ENCODE measurements around the gene IL17REL.
A peak's percentile ranks its signal among the peaks of the same experiment; 100 is the strongest.

IL17REL gene

DNA sequence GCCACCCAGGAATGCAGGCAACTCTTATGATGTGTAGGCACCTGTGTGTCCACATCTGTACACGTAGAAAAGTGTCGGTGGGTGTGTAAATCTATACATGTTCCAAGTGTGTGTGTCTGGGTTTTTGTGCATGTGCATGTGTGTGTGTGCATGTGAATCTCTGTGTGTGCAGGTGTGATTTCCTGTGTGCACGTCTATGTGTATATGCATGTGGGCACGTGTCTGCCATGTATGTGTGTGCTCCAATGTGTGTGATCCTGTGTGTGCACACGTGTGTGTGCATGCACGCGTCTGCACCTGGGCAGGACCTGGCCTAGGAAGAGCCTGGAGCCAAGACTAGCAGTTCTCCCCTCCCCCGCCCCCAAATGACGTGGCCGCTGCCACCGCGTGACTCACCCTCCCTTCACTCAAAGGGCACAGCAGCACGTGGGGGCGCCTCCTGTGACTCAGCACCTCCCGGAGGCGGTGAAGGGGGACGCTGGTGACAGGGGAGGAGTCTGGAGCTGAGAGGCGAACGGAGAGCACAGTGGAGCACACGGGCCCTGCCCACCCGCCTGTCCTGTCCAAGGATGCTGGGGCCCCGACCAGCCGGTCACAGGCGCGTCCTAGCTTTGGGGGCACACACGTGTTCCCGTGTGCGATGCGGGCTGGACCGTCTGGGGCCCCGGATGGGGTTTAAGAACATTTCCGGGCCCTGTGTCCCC lies 41.9 kb downstream of the IL17REL start:
- Histone ChIP-seq H3K9me3 (ENCODE audit: control insufficient read depth, insufficient read depth, low read length) (no peaks in the 10 kb centered on the region), H3K27me3 (ENCODE audit: control insufficient read depth, insufficient read depth, low read length) (peaks cover 11% of the 10 kb centered on the region), H3K36me3 (ENCODE audit: control insufficient read depth, insufficient read depth, low read length) (peaks cover 2% of the 10 kb centered on the region), H3K4me3 (ENCODE audit: low read depth, low read length) (peak overlapping the region; percentile 39), H3K9ac (ENCODE audit: low read depth, low read length) (no peak overlapping the region), H3K4me1 (ENCODE audit: control insufficient read depth, insufficient read depth, low read length) (peaks cover 4% of the 10 kb centered on the region)

DNA sequence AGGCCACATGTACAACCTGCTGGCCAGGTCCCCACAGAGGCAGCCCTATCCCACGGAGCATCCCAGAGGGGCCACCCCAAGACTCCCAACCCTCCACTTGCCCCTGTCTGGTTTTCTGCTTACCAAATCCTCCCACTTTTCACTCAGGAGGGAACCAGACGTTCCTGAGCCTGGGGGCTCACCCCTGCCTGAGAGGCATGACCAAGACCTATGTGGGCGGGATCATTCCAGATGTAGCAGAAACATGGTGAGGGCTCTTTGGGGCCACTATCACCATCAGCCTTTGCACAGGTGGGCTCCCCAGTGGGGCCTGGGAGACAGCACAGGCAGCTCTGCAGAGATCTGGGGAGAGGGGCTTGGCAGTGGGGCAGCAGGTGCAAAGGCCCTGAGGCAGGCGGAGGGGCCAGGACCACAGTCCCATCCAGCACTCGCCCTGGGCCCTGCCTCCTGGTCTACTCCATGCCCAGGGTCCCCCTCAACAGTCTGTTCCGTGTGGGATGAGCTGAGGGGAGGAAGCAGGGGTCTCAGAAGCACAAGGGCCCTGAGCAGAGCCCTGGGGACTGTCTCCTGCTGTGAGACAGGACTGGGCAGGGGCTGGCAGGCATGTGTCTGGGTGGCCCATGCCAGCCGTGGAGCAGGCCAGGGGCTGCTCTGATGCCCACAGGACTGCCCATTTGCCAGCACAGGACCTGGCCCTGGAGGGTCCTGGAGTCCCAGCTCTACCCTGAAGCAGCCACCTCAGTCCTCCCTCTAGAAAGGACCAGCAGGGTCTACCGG lies 42.6 kb downstream of the IL17REL start:
- Histone ChIP-seq H3K36me3 (ENCODE audit: control insufficient read depth, insufficient read depth, low read length) (peaks cover 3% of the 10 kb centered on the region), H3K4me1 (ENCODE audit: control insufficient read depth, insufficient read depth, low read length) (peaks cover 4% of the 10 kb centered on the region), H3K9ac (ENCODE audit: low read depth, low read length) (no peak overlapping the region), H3K27me3 (ENCODE audit: control insufficient read depth, insufficient read depth, low read length) (peaks cover 11% of the 10 kb centered on the region), H3K9me3 (ENCODE audit: control insufficient read depth, insufficient read depth, low read length) (no peaks in the 10 kb centered on the region), H3K4me3 (ENCODE audit: low read depth, low read length) (no peak overlapping the region)

DNA sequence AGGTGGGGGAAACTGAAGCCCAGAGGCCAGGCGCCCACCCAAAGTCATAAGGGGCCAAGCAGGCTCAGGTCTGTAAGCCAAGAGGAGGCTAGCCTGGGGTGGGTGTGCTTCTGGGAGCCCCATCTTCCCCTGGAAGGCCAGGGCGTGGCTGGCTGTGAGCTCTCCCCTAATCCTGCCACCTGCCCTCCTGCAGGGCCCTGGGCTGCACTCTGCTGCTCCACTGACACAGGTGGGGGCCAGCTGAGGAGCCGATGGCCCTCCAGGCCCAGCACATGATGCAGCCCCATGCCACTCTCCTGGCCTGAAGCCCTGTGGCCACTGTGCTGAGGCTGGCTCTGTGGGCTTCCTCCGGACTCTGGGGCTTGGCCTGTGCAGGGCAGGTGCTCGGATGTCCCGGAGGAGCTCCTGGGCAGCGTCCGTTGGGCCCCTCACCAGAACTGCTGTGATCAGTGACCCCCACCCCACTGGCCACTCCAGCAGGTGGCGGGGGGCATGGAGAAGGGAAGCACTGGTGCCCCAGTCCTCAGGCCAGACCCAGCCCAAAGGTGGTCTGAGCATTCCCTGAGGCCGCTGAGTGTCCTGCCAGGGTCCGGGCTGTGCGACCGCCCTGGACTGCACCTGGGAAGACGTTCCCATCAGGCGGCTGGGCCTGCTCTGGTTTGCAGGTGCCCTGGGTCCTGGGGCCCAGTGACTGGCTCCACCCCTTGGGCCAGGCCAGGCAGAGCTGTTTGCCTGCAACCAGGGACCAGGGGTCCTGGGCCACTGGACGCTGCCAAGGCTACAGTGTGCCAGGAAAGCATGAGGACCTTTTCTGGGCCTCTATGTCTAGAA lies 43.5 kb downstream of the IL17REL start:
- Histone ChIP-seq H3K9ac (ENCODE audit: low read depth, low read length) (no peak overlapping the region), H3K9me3 (ENCODE audit: control insufficient read depth, insufficient read depth, low read length) (no peaks in the 10 kb centered on the region), H3K36me3 (ENCODE audit: control insufficient read depth, insufficient read depth, low read length) (peaks cover 7% of the 10 kb centered on the region), H3K4me3 (ENCODE audit: low read depth, low read length) (no peak overlapping the region), H3K4me1 (ENCODE audit: control insufficient read depth, insufficient read depth, low read length) (peaks cover 4% of the 10 kb centered on the region), H3K27me3 (ENCODE audit: control insufficient read depth, insufficient read depth, low read length) (peaks cover 11% of the 10 kb centered on the region)

DNA sequence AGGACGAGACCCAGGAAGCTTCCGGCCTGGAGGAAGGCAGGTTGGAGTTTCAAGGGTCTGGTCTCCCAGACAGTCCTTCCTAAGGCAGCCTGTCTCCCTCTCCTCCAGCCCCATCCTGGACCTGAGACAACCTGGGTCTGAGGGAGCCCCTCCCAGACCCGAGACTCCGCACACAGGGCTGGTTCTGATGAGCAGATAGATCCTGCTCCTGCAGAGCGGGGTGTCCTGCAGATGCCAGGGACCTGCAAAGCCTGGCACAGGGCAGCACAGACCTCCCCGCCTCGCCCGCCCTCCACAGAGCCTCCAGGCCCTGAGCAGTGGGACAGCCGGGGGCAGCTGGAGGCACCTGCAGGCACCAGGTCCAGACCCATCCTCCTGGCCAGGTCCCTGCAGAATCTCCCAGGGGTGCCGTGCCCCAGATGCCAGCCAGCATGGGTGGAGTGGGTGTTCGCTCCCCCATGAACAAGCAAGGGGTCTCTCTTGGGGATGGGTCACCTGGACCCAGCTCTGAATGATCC lies 44.2 kb downstream of the IL17REL start:
- H3K4me3 ChIP-seq (ENCODE audit: low read depth, low read length), result no peak overlapping the region
- no peak overlapping the region for H3K9ac ChIP-seq (ENCODE audit: low read depth, low read length)
- no peaks in the 10 kb centered on the region for H3K9me3 ChIP-seq (ENCODE audit: control insufficient read depth, insufficient read depth, low read length)
- H3K4me1 ChIP-seq (ENCODE audit: control insufficient read depth, insufficient read depth, low read length), result peaks cover 4% of the 10 kb centered on the region
- H3K27me3 ChIP-seq (ENCODE audit: control insufficient read depth, insufficient read depth, low read length), result peaks cover 11% of the 10 kb centered on the region
- H3K36me3 ChIP-seq (ENCODE audit: control insufficient read depth, insufficient read depth, low read length), result peaks cover 12% of the 10 kb centered on the region

DNA sequence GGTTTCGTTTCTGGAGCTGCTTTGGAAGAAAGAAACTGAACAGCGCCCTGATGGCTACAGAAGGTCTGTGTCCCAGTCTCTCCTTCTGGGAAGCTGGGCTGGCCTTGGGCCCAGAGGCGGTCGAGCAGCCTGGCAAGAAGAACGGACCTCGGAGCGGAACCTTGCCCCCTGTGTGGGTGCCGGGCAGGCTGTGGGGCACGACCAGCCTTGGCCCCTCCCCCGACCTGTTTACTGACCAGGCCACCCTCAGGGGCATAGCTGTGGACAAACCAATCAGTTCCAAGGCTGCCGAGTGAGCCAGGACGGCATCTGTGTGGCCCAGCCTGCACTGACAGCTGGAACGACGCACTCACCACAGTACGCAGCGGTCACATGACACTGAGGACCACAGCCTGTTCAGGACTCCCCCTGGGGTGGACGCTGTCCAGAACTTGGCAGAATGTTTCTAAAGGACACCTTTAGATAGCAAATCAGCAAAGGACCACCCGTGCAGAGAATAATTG lies 44.8 kb downstream of the IL17REL start:
- H3K36me3 ChIP-seq (ENCODE audit: control insufficient read depth, insufficient read depth, low read length), result peaks cover 18% of the 10 kb centered on the region
- no peaks in the 10 kb centered on the region for H3K9me3 ChIP-seq (ENCODE audit: control insufficient read depth, insufficient read depth, low read length)
- H3K4me3 ChIP-seq (ENCODE audit: low read depth, low read length), result no peak overlapping the region
- peaks cover 4% of the 10 kb centered on the region for H3K4me1 ChIP-seq (ENCODE audit: control insufficient read depth, insufficient read depth, low read length)
- H3K27me3 ChIP-seq (ENCODE audit: control insufficient read depth, insufficient read depth, low read length), result peaks cover 5% of the 10 kb centered on the region
- no peak overlapping the region for H3K9ac ChIP-seq (ENCODE audit: low read depth, low read length)

DNA sequence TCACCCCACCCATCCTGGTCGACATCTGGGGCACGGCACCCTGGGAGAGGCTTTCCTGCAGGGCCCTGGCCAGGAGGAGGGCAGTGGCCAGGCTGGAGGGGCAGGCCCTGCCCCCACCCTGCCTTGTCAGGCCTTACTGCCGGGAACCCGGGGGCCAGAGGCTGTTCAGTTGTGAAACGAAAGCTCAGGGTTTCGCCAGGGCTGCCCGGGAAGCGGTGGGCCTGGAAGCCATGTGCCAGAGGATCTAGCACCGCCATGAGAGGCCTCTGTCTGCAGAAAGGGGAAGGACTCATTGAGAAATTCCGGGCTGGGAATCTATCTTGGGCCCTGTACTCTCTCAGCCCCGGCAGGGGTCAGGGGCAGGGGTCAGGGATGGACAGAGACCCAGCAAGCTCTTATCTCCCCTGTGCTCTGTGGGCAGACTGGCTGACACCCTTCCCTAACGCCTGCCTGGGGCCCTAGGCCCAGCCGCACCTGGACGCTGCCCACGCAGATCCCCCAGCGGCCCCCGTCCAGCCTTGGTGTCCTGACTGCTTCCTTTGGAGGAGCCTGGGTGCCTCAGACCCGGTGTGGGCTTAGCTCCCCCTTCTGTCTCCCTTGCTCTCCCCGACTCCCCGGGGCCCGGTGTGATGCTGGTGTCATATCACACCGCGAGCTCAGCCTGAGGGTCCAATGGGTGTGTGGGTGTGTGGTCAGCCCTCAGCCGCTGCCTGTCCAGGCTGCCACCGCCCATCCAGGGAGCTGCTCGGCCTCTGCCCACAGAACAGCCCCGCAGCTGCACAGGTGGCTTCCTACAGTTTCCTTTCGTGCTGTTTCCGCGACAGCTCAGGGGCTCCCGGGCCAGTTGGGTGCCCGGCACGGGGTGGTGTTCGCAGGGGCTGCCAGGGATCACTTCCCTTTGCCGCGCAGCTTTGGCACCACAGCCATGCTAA lies 45.5 kb downstream of the IL17REL start:
- Histone ChIP-seq H3K9ac (ENCODE audit: low read depth, low read length) (no peak overlapping the region), H3K36me3 (ENCODE audit: control insufficient read depth, insufficient read depth, low read length) (peaks cover 22% of the 10 kb centered on the region), H3K4me3 (ENCODE audit: low read depth, low read length) (no peak overlapping the region), H3K27me3 (ENCODE audit: control insufficient read depth, insufficient read depth, low read length) (peaks cover 3% of the 10 kb centered on the region), H3K4me1 (ENCODE audit: control insufficient read depth, insufficient read depth, low read length) (peaks cover 4% of the 10 kb centered on the region), H3K9me3 (ENCODE audit: control insufficient read depth, insufficient read depth, low read length) (no peaks in the 10 kb centered on the region)

DNA sequence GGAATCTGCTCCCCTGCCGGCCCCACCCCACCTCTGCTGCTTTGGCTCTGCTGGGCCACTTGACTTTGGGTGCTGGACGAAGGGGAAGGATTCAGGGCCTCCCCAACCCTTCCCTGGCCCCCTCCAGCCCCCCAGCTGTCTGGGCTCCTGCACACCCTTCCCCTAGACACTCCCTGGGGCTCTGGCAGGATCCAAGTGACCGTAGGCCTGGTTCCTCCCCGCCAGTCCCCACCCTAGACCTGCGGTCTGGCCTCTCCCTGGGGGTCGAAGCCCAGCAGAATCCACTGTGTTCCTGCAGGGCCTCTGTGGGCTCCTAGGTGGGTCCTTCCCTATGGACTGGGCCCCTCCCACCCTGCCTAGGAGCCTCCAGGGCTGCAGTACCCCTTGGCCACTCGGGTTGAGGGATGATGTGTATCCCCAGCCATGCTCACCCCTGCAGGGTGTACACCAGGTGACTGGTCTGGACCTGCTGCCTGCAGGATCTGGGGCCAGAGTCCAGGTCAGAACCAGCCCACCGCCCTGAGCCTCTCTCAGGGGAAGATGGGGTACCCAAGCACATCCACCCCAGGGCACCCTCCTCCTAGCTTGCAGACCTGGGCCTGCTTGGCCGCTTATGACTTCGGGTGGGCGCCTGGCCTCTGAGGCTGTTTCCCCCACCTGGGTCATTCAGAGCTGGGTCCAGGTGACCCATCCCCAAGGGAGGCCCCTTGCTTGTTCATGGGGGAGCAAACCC lies 46.4 kb downstream of the IL17REL start:
- no peak overlapping the region for H3K9ac ChIP-seq (ENCODE audit: low read depth, low read length)
- no peak overlapping the region for H3K4me3 ChIP-seq (ENCODE audit: low read depth, low read length)
- H3K27me3 ChIP-seq (ENCODE audit: control insufficient read depth, insufficient read depth, low read length), result no peaks in the 10 kb centered on the region
- H3K9me3 ChIP-seq (ENCODE audit: control insufficient read depth, insufficient read depth, low read length), result no peaks in the 10 kb centered on the region
- peaks cover 26% of the 10 kb centered on the region for H3K36me3 ChIP-seq (ENCODE audit: control insufficient read depth, insufficient read depth, low read length)
- peaks cover 4% of the 10 kb centered on the region for H3K4me1 ChIP-seq (ENCODE audit: control insufficient read depth, insufficient read depth, low read length)

DNA sequence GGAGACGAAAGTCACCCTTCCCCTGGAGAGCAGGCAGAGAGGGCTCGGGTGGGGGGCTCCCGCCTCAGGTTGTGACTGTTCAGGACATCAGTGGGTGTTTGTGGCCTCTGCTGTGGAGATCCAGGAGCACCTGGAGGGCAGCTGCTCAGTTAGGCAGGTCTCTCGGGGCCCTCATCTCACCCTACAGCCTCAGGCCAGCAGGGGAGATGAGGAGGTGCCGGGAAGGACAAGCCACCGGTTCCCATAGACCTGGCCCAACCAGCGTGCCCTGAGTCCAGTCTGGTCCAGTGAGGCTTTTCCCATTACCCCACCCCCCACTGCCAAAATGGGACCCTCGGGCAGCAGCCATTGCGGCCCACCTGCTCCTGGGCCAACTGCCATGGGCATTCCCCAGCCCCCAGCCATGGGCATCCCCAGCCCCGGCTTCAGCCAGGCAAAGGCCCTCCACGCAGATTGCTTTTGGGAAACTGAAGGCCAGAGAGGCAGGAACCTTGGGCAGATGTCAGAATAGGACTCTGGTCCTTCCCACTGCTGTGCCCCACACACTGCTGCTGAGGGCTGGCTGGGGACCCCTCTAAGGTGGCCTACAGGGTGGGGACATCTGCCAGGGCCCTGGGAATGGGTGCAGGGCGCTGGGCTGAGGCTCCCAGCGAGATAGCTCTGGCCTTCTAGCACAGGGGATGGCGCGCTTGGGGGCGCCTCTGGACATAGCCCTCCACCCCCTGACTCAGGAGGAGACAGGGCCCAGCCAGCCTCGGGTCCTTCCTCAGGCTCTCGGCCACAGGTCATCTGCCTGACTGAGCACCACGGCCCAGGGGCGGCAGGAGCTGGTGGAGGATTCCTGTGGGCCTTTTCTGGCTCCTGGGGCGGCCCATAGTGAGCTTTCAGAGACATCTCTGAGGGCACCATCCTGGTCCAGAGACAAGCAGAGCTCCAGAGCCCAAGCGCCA lies 47.2 kb downstream of the IL17REL start:
- Histone ChIP-seq H3K27me3 (ENCODE audit: control insufficient read depth, insufficient read depth, low read length) (no peaks in the 10 kb centered on the region), H3K9ac (ENCODE audit: low read depth, low read length) (no peak overlapping the region), H3K9me3 (ENCODE audit: control insufficient read depth, insufficient read depth, low read length) (no peaks in the 10 kb centered on the region), H3K4me1 (ENCODE audit: control insufficient read depth, insufficient read depth, low read length) (peaks cover under 1% of the 10 kb centered on the region), H3K4me3 (ENCODE audit: low read depth, low read length) (no peak overlapping the region), H3K36me3 (ENCODE audit: control insufficient read depth, insufficient read depth, low read length) (peaks cover 26% of the 10 kb centered on the region)

DNA sequence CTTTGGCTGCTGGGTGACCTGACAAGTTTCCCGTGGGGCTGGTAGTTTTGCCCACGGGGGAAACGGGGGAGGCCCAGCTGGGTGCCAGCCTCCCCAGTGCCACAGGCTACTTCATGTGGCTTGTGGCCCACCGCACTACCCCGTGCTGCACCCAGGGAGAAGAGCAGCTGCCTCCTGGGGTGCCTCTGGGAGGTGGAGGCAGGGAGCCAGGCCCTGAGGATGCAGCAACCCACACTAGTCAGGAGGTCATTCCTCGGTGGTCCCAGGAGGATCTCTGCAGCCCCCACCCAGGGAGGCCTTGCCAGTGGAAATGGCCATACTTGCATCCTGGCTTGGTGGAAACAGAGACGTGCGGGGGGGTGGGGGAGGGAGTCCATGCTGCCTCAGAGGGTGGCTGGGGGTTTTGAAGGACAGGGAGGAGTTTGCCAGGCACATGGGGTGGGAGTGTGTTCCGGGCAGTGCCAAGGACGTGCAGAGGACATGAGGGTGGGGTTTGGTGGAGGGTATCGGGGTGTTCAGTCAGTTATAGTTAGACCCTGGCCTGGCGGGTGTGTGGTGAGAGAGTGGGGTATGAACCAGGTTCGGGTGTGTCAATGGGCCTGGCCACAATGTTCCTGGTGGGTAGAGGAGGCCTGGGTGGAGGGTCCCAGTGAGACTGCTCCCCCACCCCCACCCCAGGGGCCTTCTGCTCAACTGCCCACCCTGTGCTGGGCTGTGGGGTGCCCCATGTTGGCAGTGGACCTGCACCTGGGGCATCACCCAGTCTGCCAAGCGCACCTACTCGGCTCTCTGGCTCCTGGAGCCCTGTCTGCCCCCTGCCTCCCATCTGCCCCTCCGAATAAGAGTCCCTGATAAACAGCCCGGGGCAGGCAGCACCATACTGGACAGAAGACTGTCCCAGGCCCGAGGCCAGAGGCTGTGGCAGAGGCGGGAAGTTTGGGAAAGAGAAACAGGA lies 48.2 kb downstream of the IL17REL start:
- Histone ChIP-seq H3K9me3 (ENCODE audit: control insufficient read depth, insufficient read depth, low read length) (no peaks in the 10 kb centered on the region), H3K4me3 (ENCODE audit: low read depth, low read length) (no peak overlapping the region), H3K4me1 (ENCODE audit: control insufficient read depth, insufficient read depth, low read length) (no peaks in the 10 kb centered on the region), H3K36me3 (ENCODE audit: control insufficient read depth, insufficient read depth, low read length) (peaks cover 26% of the 10 kb centered on the region), H3K9ac (ENCODE audit: low read depth, low read length) (no peak overlapping the region), H3K27me3 (ENCODE audit: control insufficient read depth, insufficient read depth, low read length) (no peaks in the 10 kb centered on the region)
